PC-3 (cell line): Measurements from ENCODE around the gene OSBPL6. TPM values are rescaled to one million over a fixed set of nuclear protein-coding genes. Genes with fewer than 3 reads are reported as not detected.
A peak's percentile ranks its signal among the peaks of the same experiment; 100 is the strongest.

Experiments
- ATAC-seq: fragments of 200-7000 bp; cut with Tn5 transposase; 2 replicates; pipeline ENCODE4 v1.9.1; 2020; ENCODE audit warnings: mild to moderate bottlenecking, moderate library complexity
- BruUV-seq: library from RNA; stranded (reverse); fragments of 400-500 nt; replicated peaks from 2 replicates; lab custom pipeline; 2021; lab: Mats Ljungman, UMichigan
- CTCF ChIA-PET: fragments of 300-600 bp; sonication (Branson Sonifier 250); formaldehyde crosslinking; loops from one replicate; lab custom pipeline; 2022; ENCODE audit warnings: antibody characterized with exemption; lab: Charles Lee
- POLR2A ChIA-PET: fragments of 300-600 bp; sonication (Branson Sonifier 250); formaldehyde crosslinking; loops from one replicate; lab custom pipeline; 2022; ENCODE audit warnings: antibody characterized with exemption; ENCODE audit not compliant: unreplicated experiment; lab: Charles Lee
- DNase-seq: peaks from one replicate; pipeline ENCODE4 v3.0.0-alpha.2; 2015
- H2AFZ ChIP-seq: fragments of 300-600 bp; sonication (generic); 2 replicates; pipeline ENCODE4 v1.6.0; 2016; ENCODE audit warnings: antibody characterized with exemption, low read length
- H3F3A ChIP-seq: fragments of 300-600 bp; sonication (generic); one replicate; pipeline ENCODE4 v1.6.0; 2017; ENCODE audit warnings: antibody characterized with exemption, low read length, control low read depth, mild to moderate bottlenecking; ENCODE audit not compliant: unreplicated experiment
- H3K27ac ChIP-seq: fragments of 300-600 bp; sonication (generic); 2 replicates; pipeline ENCODE4 v1.5.1; 2016; ENCODE audit warnings: mild to moderate bottlenecking, low read length
- H3K27me3 ChIP-seq: fragments of 300-600 bp; sonication (generic); 2 replicates; pipeline ENCODE4 v1.6.1; 2016; ENCODE audit warnings: low read length, mixed read lengths
- H3K36me3 ChIP-seq: fragments of 300-600 bp; sonication (generic); 2 replicates; pipeline ENCODE4 v1.6.1; 2016; ENCODE audit warnings: low read depth, mixed run types, low read length, mixed read lengths
- H3K4me1 ChIP-seq: fragments of 300-600 bp; sonication (generic); 2 replicates; pipeline ENCODE4 v1.5.1; 2016; ENCODE audit warnings: low read length; ENCODE audit not compliant: insufficient read depth
- H3K4me2 ChIP-seq: fragments of 300-600 bp; sonication (generic); 2 replicates; pipeline ENCODE4 v1.6.0; 2016; ENCODE audit warnings: low read length
- H3K4me3 ChIP-seq: fragments of 300-600 bp; sonication (generic); 2 replicates; pipeline ENCODE4 v1.5.1; 2016; ENCODE audit warnings: mild to moderate bottlenecking, low read length, mixed read lengths
- H3K79me2 ChIP-seq: fragments of 300-600 bp; sonication (generic); 2 replicates; pipeline ENCODE4 v1.6.1; 2017; ENCODE audit warnings: low read length, mixed read lengths
- H3K9ac ChIP-seq: fragments of 300-600 bp; sonication (generic); 2 replicates; pipeline ENCODE4 v1.6.0; 2016; ENCODE audit warnings: mild to moderate bottlenecking, low read length
- H3K9me2 ChIP-seq: fragments of 300-600 bp; sonication (generic); replicated peaks from 2 replicates; pipeline ENCODE4 v1.6.1; 2016; ENCODE audit warnings: mixed run types, low read length, mixed read lengths
- H3K9me3 ChIP-seq: fragments of 300-600 bp; sonication (generic); 2 replicates; pipeline ENCODE4 v1.6.1; 2016; ENCODE audit warnings: low read length, mixed read lengths
- H4K20me1 ChIP-seq: fragments of 300-600 bp; sonication (generic); 2 replicates; pipeline ENCODE4 v1.6.1; 2016; ENCODE audit warnings: low read length, mixed read lengths
- CTCF ChIP-seq: fragments of 300-600 bp; sonication (generic); conservative IDR thresholded peaks from 2 replicates; pipeline ENCODE4 v1.5.1; 2017; ENCODE audit warnings: antibody characterized with exemption, low read depth, mild to moderate bottlenecking, low read length
- EZH2 ChIP-seq: fragments of 300-600 bp; sonication (generic); IDR thresholded peaks from one replicate; pipeline ENCODE4 v1.6.1; 2017; ENCODE audit warnings: antibody characterized with exemption, mild to moderate bottlenecking, low read length; ENCODE audit not compliant: unreplicated experiment
- EZH2phosphoT487 ChIP-seq: fragments of 300-600 bp; sonication (generic); IDR thresholded peaks from 2 replicates; pipeline ENCODE4 v1.6.1; 2018; ENCODE audit warnings: mild to moderate bottlenecking, antibody characterized with exemption, low read length, borderline replicate concordance
- intact Hi-C: fragments of 100-400 bp; cut with micrococcal nuclease; formaldehyde crosslinking; loops from 2 replicates; pipeline ENCODE4 v1.9.0; 2023
- total RNA-seq: library from RNA; depleted of rRNA; stranded (reverse); fragments of >200 nt; gene quantifications from 2 replicates; pipeline ENCODE4 v1.2.3, GENCODE V29; 2014

The OSBPL6 gene
- total RNA-seq, 1 experiment from 2014 or later: 4.0 TPM

GRCh38 chr2:178282075-178282815, 87.9 kb downstream of the OSBPL6 start:
- no TSS peak for BruUV-seq
- Histone ChIP-seq H3K4me3 (no peak overlapping the region), H3K27me3 (no peaks in the 10 kb centered on the region), H3K9me3 (no peaks in the 10 kb centered on the region), H3K4me1 (peaks cover 30% of the 10 kb centered on the region), H3K9ac (no peak overlapping the region), H2AFZ (peak overlapping the region; percentile 44; the same call in 1 of the 2 replicates), H3K4me2 (peak overlapping the region; percentile 45), H3K9me2 (no peaks in the 10 kb centered on the region), H3K79me2 (no peaks in the 10 kb centered on the region), H3K27ac (no peak overlapping the region), H4K20me1 (no peaks in the 10 kb centered on the region), H3F3A (no peaks in the 10 kb centered on the region), H3K36me3 (no peaks in the 10 kb centered on the region)
- ATAC-seq (peak; percentile 39; the same call in 1 of the 2 replicates), DNase-seq (peak; percentile 70)
- intact Hi-C loops: loop anchor here (2.0 kb wide), 1 partner anchor 17 kb away; no protein-coding TSS in a partner anchor
- CTCF ChIA-PET: no interaction called here
- POLR2A ChIA-PET: no interaction called here
- TF ChIP-seq EZH2 (no peak), CTCF (no peak), EZH2phosphoT487 (no peak)

- BruUV-seq: no TSS peak
- ATAC-seq (no peak), DNase-seq (no peak)
- no peak overlapping the region for H3K4me2 ChIP-seq
- no peak overlapping the region for H2AFZ ChIP-seq
- H4K20me1 ChIP-seq: no peaks in the 10 kb centered on the region
- H3K9me2 ChIP-seq: no peaks in the 10 kb centered on the region
- no peak overlapping the region for H3K9ac ChIP-seq
- ChIA-PET POLR2A (no interaction called here), CTCF (no interaction called here)
- no peaks in the 10 kb centered on the region for H3K27me3 ChIP-seq
- H3K4me3 ChIP-seq: no peak overlapping the region
- no peaks in the 10 kb centered on the region for H3K9me3 ChIP-seq
- no peaks in the 10 kb centered on the region for H3F3A ChIP-seq
- TF ChIP-seq EZH2phosphoT487 (no peak), EZH2 (no peak), CTCF (no peak)
- H3K36me3 ChIP-seq: no peaks in the 10 kb centered on the region
- intact Hi-C loops: loop anchor here (2.0 kb wide), 1 partner anchor 15 kb away; no protein-coding TSS in a partner anchor
- peaks cover 23% of the 10 kb centered on the region for H3K4me1 ChIP-seq
- H3K27ac ChIP-seq: no peak overlapping the region
- H3K79me2 ChIP-seq: no peaks in the 10 kb centered on the region
These were observed 89.1 kb downstream of the OSBPL6 start for GRCh38 chr2:178283341-178283918.
